NCI-H1092 (cell line): Measurements from ENCODE around the gene TST.

ENCODE experiments used
- DNase-seq: peaks from one replicate; lab custom pipeline; 2025; lab: John Stamatoyannopoulos, UW

TST gene

DNA sequence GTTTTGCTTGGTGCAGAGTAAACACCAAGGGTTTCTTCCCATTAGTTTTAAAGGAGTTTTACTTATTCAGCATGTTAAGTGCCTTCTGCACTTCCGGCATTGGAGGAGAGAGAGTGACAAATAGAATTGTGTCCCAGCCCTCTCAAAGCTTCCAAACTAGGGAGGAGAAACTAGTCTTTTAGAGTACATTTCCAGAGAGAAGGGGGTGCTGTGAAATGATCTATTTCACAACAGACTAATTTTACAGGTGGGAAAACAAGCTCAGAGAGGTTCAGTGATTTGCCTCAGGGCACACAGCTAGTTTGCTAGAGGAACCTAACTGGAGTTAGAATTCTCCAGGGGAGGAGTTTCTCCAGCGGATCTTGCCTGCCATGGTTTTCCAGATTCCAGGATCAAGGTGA lies 12.9 kb upstream of the TST start:
- no peak for DNase-seq

DNA sequence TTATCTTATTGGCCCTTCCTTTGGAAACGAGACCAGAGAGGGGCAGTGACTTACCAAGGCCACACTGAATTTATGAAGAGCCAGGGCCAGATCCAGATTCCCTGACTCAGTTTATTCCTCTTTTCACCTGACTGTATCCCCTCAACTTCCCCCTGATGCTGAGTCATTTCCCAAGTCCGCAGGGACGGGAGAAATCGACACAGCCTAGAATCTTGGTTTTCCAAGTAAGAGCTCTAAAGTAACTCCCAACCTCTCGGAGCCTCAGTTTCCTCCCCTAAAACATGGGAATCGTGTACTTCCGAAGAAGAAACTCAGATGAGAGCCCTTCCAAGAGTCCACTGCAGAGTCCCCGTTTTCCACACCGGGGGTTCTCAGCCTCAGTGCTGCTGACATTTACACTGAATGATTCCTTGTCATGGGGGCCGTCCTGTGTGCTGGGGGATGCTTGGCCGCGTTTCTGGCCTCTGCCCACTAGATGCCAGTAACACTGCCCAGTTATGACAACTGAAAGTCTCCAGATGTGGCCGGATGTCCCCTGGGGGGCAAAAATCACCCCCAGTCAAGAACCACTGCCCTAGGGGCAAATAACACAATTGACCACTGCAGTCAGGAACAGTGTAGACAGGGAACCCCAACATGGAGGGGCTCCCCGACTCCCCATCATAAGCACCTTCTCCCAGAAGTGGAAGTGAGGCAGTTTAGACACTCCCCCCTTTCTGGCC lies 11.5 kb upstream of the TST start:
- no peak for DNase-seq

DNA sequence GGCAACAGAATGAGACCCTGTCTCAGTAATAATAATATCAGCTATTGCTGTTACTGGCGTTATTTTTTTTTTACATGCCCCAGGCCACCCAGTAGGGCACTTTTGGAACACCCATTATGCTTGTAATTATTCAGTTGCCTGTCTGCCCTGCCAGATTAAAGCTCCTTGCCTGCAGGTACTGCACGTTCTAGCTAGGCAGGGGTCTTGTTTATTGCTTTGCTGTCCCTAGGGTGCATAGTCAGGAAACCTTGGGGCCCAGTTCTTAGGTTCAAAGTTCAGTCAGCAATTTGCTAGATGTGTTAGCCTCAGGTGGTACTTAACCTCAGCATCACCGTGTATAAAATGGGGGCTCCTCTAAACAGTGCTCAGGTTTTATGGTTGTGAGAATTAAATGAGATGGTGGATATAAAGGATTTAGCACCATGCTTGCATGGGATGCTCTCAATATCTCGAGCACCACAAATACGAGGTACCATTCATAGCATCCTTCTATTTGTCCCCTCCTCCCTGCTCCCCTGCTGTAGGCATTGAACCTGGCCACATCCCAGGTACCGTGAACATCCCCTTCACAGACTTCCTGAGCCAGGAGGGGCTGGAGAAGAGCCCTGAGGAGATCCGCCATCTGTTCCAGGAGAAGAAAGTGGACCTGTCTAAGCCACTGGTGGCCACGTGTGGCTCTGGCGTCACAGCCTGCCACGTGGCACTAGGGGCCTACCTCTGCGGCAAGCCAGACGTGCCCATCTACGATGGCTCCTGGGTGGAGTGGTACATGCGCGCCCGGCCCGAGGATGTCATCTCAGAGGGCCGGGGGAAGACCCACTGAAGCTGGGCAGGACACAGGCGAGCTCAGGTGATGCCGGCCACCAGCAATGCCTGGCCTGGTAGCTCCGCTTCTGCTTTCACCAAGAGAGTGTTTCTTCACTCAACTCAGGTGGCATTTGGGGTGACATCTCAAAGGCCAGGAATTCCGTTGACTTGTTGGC lies 9.7 kb upstream of the TST start:
- DNase-seq, result no peak

DNA sequence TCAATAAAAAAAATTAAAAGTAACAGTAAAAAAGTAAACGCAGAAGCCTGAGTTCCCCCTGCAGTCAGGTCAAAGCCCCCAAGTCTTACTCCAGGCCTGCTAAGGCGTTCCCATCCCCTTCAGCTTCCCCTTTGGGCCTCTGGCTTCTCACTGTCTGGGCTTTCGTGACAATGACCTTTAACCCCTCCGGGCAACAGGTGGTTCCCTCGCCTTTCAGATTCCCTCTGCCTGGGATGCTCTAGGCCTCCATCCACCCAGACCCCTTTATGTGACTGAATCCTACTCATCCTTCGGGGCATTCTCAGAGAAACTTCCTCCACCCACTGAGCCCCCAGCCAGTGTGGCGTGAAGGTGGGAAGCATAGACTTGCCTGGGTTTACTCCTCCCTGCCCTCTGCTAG lies 8.3 kb upstream of the TST start:
- no peak for DNase-seq

DNA sequence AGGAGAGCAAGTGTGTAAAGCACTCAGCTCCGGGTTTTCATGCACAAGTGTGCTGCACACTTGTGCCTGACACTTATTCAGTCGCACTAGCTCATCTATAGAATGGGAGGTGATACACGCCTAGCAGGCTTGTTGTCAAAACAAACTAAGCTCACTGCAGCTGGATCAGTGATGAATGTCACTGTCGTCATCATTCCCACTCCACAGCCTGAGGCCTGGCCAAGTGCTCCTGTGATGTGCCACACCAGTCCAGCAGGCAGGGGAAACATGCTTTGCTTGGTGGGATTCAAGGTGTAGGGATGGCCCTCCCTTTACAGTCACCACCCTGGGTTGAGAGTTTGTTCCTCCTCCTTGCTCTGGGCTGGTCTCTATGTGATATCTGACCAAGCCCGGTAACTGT lies 7.1 kb upstream of the TST start:
- DNase-seq, result no peak

DNA sequence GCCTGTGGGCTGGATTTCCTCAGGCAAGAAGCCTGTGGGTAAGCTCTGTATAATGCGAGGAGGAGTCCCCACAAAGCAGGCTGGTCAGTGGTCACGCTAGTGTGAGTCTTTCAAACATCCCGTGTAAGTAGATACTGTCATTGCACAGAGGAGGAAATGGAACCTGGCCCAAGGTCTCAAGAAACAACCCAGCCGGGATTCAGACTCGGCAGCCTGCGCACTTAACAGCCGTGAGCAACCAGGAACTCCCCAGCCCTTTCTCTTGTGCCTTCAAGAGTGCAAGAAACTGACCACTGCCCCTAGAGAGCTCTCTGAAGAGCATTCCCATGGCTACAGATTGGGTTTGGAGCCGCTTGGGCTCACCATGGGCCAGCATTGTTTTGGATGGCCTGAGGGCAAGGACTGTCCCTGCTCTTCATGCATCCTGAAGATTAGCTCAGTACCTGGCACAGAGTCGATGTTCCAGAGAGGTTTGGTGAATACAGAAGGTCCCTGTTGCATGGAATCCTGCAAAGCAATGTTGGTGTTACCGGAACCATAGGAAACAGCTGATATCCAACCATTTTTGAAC lies 6.3 kb upstream of the TST start:
- no peak for DNase-seq

DNA sequence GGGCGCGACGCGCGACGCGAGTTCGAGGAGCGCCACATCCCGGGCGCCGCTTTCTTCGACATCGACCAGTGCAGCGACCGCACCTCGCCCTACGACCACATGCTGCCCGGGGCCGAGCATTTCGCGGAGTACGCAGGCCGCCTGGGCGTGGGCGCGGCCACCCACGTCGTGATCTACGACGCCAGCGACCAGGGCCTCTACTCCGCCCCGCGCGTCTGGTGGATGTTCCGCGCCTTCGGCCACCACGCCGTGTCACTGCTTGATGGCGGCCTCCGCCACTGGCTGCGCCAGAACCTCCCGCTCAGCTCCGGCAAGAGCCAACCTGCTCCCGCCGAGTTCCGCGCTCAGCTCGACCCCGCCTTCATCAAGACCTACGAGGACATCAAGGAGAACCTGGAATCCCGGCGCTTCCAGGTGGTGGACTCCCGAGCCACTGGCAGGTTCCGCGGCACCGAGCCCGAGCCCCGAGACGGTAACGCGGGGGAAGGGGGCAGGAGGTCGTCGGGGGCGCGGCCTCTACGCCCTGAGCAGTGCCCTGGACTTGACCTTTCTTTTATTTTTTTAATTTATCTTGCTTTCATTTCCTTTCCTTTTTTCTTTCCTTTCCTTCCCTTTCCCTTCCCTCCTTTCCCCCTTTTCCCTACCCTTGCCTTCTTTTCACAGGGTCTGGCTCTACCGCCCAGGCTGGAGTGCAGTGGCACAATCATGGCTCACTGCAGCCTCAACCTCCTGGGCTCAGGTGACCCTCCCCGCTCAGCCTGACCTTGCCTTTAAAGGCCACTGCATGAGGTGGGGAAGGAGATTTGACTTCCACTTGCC lies 5.3 kb upstream of the TST start:
- no peak for DNase-seq

DNA sequence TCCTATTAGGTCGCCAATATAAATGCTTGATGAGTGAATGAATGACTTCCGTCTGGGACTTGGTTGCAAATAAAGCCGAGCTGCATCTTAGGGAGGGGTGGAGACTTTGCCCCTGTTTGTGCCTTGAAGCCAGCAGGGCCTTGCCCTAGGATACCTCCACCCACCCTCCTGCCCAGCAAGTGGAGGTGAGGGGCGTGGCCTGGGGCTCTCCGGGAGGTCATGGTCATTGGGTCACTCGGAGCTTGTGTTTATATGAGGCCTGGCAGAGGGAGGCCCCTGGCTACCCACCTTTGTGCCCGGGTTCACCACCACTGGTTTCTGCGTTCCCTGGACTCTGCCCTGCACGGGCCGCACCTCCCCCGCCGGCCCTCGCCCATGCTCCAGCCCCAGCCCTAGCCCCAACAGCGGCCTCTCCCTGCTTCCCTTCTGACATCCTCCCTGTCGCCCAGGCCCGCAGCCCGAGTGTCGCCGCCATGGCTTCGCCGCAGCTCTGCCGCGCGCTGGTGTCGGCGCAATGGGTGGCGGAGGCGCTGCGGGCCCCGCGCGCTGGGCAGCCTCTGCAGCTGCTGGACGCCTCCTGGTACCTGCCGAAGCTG lies 4.6 kb upstream of the TST start:
- DNase-seq, result no peak

DNA sequence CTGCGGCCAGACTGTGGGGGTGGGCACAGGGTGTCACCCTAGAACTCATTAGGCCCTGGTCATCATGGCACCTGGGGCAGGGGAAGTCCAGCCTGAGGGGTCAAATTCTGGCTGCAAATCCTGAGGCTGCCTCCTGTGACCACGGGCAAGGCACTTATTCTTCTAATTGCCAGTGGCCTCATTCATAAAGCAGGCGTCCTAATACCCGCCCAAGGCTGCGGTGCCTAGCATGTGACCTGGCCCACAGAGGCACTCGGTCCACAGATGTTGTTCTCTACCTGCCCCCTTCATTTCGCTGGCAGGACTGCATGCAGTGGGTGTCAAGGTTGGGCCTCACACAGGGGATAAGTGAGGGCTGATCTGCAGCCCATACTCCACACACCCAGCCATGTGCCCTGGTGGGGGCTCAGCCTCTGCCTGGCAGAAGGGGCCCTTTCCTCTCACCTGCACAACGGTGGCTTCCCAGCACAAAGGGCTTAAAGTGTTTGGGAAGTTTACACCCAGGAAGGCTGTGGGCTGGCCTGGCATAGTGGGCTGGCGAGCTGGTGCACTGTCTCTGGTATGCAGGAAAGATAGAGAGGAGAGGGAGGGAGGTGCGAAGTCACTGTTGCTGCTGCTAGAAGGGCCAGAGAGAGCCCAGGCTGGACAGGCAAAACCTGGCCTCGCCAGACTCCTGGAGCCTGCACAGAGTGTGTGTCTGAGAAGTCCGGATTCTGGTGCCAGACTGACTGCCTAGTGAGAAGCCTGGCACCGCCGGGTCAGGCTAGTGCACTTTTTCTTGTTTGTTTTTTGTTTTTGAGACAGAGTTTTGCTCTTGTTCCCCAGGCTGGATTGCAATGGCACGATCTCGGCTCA lies 3.5 kb upstream of the TST start:
- DNase-seq, result no peak

DNA sequence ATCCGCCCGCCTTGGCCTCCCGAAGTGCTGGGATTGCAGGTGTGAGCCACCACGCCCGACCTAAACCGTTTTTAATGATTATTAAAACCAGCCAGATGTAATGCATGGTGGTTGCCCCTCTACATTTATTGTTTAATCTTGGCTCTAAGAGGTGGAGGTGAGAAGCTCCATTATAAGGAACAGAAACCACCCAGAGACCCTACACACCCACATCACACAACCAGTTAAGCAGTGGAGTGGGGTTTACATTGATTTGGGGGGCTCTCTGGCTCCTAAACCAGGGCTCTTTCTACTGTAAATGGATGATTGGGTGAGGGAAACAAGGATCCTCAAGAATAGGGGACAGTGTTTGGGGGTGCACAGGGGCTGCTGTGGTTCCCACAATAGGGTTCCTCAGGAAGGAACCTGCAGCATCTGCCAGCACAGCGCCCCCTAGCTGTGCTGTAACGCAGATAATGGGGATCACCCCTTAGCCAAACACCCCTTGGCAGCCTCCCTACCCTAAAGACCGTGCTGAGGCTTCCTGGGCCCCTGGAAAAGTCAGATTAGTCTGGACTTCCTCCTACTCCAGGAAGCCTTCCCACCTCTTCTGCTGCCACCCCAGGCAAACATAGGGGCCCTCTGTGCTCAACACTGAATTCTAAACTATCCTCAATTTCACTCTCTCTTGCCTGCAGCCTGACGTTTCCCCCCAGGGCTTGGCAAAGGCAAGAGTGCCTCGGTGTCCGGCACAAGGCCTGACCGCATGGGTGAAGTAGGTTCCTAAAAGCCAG lies 2.6 kb upstream of the TST start:
- DNase-seq, result no peak

DNA sequence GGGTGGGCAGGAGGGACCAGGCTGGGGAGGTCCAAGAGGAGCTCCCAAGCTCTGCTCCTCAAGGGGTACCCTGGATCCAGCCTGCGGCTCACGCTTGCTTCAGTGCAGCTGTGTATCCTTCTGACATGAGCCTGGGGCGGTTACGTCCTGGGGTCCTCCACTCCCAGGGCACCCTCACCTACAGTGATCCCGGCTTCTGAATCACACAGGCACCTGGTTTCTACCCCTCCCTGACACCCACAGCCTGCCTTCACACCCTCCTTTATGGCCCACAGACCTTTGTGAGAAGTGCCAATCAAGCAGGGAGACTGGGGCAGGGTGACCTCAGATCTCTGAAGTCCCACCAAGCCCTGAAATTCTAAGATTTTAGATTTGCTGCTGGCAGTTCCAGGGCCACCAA lies 1.8 kb upstream of the TST start:
- no peak for DNase-seq

DNA sequence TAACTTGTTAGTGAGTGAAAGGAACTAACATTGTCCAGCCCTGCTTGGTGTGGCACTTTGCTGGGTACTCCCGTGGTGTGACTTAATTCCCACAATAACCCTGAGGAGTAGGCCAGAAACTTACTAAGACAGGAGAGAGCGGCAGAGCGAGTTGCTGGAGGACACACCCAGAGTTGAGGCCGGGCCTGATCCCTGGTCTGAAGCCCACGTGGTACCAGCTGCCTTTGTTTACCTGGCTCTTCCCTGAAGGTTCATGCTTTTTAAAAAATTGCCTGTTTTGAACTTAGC lies 889 bp upstream of the TST start:
- DNase-seq, result no peak

DNA sequence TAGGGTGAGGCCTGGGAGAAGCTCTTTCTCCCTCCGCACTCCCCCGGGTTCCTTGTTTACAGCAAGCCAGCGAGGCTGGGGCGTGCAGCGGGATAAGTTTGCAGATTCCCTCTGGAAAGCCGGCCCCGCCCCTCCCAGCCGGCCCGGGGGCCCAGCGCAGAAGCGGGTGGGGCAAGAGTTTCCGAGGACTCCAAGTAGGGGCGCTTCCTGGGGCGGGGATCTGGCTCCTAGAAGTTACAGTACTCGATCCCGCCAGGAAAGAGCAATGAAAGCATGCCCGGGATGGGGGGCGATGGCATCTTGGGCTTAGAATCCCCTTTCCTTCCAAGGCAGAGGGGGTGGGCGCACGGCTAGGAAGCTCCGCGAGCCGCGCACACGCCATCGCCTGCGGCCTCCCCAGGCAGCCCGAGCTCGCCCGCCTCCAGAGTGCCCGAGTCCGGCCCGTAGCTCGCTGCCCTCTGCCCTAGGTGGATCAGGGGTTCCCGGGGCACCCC lies 385 bp downstream of the TST start:
- DNase-seq, result no peak

DNA sequence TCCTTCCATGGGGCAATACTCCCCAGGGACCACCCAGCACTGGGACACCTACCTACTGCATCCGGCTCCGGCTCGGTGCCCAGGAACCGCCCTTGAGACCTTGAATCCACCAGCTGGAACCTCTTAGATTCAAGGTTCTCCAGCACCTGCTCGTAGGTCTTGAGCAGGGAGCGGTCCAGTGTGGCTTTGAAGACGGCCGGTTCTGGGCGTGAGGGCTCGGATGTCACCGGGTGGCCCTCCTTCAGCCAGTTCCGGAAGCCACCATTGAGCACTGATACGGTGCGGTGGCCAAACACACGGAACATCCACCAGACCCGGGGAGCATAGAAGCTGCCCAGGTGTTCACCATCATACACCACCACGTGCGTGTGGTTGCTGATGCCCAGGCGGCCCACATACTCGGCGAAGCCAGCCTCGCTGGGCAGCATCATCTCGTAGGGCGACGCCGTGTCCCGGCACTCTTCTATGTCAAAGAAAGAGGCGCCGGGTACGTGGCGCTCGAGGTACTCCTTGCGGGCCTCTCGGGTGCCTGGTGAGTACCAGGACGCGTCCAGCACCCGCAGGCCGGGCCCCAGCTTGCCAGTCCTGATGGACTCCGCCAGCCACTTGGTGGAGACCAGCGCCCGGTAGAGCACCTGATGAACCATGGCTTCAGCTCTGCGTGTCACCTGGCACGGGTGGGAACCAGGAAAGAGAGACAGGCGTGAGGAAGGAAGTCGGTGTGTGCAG lies 997 bp downstream of the TST start:
- no peak for DNase-seq

DNA sequence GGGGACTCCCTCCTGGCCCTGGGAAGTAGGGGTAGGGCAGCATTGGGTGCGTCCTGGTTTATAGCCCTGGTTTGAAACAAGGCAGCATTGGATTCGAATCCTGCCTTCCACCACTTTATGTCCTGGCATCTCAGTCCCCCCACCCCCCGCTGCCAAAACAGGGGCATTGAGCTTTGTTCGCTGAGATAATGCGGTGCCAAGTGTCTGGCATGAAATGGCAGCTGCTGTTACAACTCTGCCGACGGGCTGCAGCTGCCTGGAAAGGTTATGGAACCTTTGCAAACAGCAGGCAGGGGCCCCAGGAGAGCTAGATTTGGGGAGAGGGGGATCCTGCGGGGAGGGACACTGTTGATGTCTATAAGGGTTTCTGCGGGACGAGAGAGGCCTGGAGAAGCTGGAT lies 1.9 kb downstream of the TST start:
- DNase-seq, result no peak

DNA sequence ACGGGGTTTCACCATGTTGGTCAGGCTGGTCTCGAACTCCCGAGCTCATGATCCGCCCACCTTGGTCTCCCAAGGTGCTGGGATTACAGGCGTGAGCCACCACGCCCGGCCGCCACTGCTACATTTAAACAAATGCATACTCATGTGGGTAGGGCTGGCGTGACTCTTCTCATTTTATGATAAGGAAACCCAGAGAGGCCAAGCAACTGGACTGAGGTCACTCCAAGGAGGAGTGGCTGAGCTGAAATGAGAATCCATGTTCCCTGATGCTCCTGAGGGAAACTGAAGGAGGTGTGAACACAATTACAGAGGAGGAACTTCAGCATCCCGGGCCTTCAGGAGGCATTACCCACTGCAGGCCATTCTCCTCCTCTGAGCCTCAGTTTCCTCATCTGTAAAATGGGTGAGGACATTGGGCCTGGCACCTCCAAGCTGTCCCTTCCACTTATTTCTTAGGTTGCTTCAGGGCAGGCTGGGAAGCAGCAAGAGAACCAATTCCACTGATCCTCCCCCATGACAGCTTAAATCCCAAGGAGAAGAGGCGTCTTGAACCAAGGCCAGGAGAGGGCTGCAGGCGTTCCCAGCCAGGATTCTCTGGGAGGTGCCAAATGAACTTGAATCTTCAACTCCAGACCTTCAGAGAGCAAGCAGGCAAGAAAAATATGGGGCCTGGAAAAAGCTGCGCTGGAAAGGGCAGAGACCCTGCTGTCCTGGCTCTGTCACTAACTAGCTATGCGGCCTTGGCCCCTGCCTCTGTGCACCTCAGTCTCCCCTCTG lies 2.9 kb downstream of the TST start:
- DNase-seq, result no peak

DNA sequence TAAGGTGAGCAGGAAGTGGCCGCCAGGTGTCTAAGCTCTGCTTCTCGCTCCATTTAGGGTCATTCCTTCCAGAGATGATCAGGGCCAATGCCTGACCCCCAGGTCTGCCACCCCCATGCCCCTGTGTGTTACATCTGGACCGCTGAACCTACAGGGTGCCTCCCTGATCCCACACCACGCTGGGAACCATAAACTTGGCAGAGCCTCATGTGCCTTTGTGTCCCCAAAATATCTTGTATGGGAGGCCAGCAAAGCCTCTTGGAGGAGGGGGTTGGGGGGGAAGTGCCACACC lies 3.7 kb downstream of the TST start:
- no peak for DNase-seq

DNA sequence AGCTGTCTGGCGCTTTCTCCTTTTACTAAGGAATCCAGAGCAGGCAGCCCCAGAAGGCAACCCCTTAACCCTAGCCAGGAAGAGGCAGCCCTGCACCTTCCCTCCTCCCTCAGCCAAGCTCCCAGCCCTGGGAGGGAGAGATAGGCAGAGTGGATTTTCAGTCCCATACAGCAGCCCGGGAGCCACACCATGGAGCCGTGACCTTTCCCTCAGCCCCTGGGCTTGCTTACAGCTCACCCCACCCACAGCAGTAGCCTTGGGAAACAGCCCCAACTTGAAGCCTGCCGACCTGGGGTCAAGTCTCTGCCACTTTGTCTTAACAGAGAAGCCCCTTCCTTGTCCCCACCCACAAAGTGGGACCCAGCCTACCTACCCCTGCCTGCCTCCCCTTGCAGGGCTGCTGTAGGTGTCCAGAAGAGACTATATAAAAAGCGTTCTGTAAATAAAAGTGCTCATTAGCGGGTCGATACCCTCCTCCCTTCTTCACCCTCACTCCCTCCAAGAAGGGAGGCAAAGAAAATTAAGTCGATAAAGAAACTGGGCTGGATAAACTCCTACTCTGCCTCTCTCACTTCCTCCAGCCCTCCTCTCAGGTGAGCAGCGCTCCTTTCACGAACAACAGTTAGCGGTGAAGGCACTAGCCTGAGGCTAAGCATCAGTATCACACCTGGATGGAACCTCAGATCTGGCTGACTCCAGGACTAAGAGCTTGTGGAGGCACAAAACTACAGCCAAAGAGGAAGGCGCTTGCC lies 4.2 kb downstream of the TST start:
- no peak for DNase-seq
